ENCODE results near the gene TBC1D9B. TPM values are rescaled to one million over a fixed set of nuclear protein-coding genes. Genes with fewer than 3 reads are reported as not detected.
"Not testable (repeated sequence)": the region's sequence is repeated elsewhere in the genome, so short reads cannot be mapped to it uniquely, and the experiment has no call there.

The TBC1D9B gene
- total and polyA plus RNA-seq, 4 donors: 32.1 to 120 (median 75.1) TPM

DNA sequence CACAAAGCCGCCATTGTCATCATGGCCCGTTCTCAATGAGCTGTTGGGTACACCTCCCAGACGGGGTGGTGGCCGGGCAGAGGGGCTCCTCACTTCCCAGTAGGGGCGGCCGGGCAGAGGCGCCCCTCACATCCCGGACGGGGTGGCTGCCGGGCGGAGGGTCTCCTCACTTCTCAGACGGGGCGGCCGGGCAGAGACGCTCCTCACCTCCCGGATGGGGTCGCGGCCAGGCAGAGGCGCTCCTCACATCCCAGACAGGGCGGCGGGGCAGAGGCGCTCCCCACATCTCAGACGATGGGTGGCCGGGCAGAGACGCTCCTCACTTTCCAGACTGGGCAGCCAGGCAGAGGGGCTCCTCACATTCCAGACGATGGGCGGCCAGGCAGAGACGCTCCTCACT is 72.8 kb downstream of the TBC1D9B start:
- ATAC-seq (ENCODE audit: low FRiP score); DNase-seq; H3K9me3 ChIP-seq (ENCODE audit: control insufficient read depth, low read length); H3K4me3 ChIP-seq (ENCODE audit: low read length in 2 of 2); H3K4me1 ChIP-seq (ENCODE audit: control insufficient read depth in 1 of 2, insufficient read depth in 2 of 2, low read length in 2 of 2); intact Hi-C loops (cut with DNase I); H3K27me3 ChIP-seq (ENCODE audit: control insufficient read depth in 1 of 2, insufficient read depth in 2 of 2, low read length in 1 of 2); H3K27ac ChIP-seq (ENCODE audit: low read depth in 1 of 2, low read length in 2 of 2): not testable (repeated sequence)
- H3K36me3 ChIP-seq (ENCODE audit: control insufficient read depth in 1 of 2, insufficient read depth in 2 of 2, low read length in 1 of 2): peaks cover 4 to 25% of the 10 kb centered on the region in 2 donors
- WGBS, 2 donors: 93 to 94% methylated on average over 20 to 25 of the region's 28 CpGs

DNA sequence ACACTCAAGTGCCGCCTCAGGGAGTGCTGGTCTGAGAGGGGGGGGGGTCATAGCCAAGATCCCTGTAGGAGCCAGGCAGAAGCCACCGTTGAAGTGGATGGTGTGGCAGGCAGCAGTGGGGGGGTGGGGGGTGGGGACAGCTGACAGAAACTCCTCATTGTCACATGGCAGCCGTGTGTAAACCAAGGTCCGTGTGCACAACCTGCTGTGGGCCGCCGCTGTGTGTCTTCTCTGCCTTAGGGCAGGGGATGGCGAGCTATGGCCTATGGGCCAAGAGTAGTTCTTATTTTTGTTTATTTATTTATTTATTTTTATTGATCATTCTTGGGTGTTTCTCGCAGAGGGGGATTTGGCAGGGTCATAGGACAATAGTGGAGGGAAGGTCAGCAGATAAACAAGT is 73.6 kb downstream of the TBC1D9B start:
- no peaks in the 10 kb centered on the region for H3K9me3 ChIP-seq (ENCODE audit: control insufficient read depth, low read length)
- no peaks in the 10 kb centered on the region for H3K27me3 ChIP-seq (ENCODE audit: control insufficient read depth in 1 of 2, insufficient read depth in 2 of 2, low read length in 1 of 2)
- no peak for ATAC-seq (ENCODE audit: low FRiP score)
- peaks cover 4 to 25% of the 10 kb centered on the region in 2 donors for H3K36me3 ChIP-seq (ENCODE audit: control insufficient read depth in 1 of 2, insufficient read depth in 2 of 2, low read length in 1 of 2)
- 87 to 90% methylated on average over 8 of the region's 8 CpGs for WGBS, 2 donors
- no peaks in the 10 kb centered on the region for H3K4me1 ChIP-seq (ENCODE audit: control insufficient read depth in 1 of 2, insufficient read depth in 2 of 2, low read length in 2 of 2)
- no peak overlapping the region for H3K27ac ChIP-seq (ENCODE audit: low read depth in 1 of 2, low read length in 2 of 2)
- intact Hi-C loops (cut with DNase I): no loop called here
- DNase-seq: no peak
- no peak overlapping the region for H3K4me3 ChIP-seq (ENCODE audit: low read length in 2 of 2)

DNA sequence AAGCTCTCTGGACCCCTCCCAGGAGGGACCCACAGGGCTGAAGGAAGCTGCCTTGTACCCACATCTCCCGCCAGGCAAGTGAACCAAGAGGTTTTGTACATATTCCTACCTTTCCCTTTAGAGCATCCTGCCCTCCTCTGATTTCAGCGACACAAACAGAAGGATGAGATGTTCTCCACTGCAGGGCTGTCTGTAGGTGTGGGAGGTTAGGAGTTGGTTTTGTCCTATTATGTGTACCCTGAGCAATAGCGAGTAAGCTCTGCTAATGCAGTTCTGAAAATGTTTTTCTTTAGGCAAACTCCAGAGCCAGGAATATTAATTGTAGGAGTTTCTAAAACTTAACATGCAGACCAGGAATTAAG is 74.0 kb downstream of the TBC1D9B start:
- Histone ChIP-seq H3K9me3 (ENCODE audit: control insufficient read depth, low read length) (no peaks in the 10 kb centered on the region), H3K4me1 (ENCODE audit: control insufficient read depth in 1 of 2, insufficient read depth in 2 of 2, low read length in 2 of 2) (no peaks in the 10 kb centered on the region), H3K36me3 (ENCODE audit: control insufficient read depth in 1 of 2, insufficient read depth in 2 of 2, low read length in 1 of 2) (peaks cover 4 to 25% of the 10 kb centered on the region in 2 donors), H3K27ac (ENCODE audit: low read depth in 1 of 2, low read length in 2 of 2) (no peak overlapping the region), H3K27me3 (ENCODE audit: control insufficient read depth in 1 of 2, insufficient read depth in 2 of 2, low read length in 1 of 2) (no peaks in the 10 kb centered on the region), H3K4me3 (ENCODE audit: low read length in 2 of 2) (no peak overlapping the region)
- intact Hi-C loops (cut with DNase I): no loop called here
- DNase-seq (no peak), ATAC-seq (ENCODE audit: low FRiP score) (no peak)
- WGBS, 2 donors: 95 to 96% methylated on average over 3 of the region's 3 CpGs

DNA sequence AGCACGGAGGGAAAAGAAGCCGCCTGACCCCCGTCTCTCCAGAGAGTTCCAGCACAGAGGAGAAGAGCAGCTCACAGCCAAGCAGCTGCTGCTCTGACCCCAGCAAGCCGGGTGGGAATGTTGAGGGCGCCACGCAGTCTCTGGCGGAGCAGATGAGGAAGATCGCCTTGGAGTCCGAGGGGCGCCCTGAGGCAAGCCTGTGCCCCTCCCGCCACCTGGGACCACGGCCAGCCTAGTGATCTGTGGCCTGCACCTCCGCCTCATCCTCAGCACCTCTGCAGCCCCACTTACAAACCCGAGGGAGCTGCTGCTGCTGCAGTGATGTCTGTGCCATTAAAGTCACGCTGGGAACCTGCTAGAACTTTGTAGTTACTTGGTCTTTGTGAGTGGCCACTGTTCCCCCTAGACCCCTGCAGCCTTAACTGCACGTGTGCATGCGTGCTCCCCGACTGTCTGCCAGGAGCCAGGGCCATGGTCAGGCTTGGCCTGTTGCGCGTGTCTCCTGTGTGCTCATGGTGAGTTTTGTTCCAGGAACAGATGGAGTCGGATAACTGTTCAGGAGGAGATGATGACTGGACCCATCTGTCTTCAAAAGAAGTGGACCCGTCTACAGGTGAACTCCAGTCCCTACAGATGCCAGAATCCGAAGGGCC is 74.5 kb downstream of the TBC1D9B start:
- no peak overlapping the region for H3K27ac ChIP-seq (ENCODE audit: low read depth in 1 of 2, low read length in 2 of 2)
- 88% methylated on average over 23 of the region's 23 CpGs for WGBS, 2 donors
- H3K4me3 ChIP-seq (ENCODE audit: low read length in 2 of 2): no peak overlapping the region
- H3K9me3 ChIP-seq (ENCODE audit: control insufficient read depth, low read length): no peaks in the 10 kb centered on the region
- ATAC-seq (ENCODE audit: low FRiP score) (no peak), DNase-seq (no peak)
- intact Hi-C loops (cut with DNase I): no loop called here
- H3K27me3 ChIP-seq (ENCODE audit: control insufficient read depth in 1 of 2, insufficient read depth in 2 of 2, low read length in 1 of 2): no peaks in the 10 kb centered on the region
- no peaks in the 10 kb centered on the region for H3K4me1 ChIP-seq (ENCODE audit: control insufficient read depth in 1 of 2, insufficient read depth in 2 of 2, low read length in 2 of 2)
- H3K36me3 ChIP-seq (ENCODE audit: control insufficient read depth in 1 of 2, insufficient read depth in 2 of 2, low read length in 1 of 2): peaks cover 4 to 25% of the 10 kb centered on the region in 2 donors

DNA sequence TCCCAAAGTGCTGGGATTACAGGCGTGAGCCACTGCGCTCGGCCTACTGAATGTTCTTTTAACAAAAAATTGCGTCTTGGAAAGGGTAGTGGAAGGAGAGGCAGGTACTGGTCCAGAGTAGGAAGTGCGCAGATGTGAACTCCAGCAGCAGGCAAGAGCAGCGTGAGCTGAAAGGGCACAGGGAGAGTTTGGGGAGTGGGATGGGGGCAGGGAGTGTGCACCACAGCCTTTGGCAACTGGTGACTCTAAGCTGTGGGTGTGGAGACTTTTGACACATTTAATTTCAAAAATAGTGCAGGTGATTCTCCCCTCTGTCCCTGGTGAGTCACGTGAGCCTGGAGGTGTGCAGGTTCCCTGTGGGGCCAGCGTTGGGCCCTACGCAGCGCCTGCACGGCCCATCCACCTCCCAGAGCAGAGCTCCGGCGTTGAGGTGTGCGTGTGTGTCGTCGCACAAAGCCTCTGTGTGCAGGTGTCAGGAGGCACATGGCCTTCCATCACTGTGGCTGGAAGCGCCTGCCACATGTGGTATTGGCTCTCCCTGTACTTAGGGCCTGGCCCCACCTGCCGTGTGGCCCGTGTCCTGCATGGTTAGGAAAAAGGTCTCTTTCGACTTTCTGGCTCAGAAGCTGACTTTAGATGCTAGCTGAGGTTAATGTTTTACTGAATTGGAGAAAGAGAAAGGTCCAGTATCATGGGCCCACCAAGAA is 75.5 kb downstream of the TBC1D9B start:
- Histone ChIP-seq H3K27ac (ENCODE audit: low read depth in 1 of 2, low read length in 2 of 2) (no peak overlapping the region), H3K27me3 (ENCODE audit: control insufficient read depth in 1 of 2, insufficient read depth in 2 of 2, low read length in 1 of 2) (no peaks in the 10 kb centered on the region), H3K4me3 (ENCODE audit: low read length in 2 of 2) (no peak overlapping the region), H3K9me3 (ENCODE audit: control insufficient read depth, low read length) (no peaks in the 10 kb centered on the region), H3K36me3 (ENCODE audit: control insufficient read depth in 1 of 2, insufficient read depth in 2 of 2, low read length in 1 of 2) (peaks cover 4 to 24% of the 10 kb centered on the region in 2 donors), H3K4me1 (ENCODE audit: control insufficient read depth in 1 of 2, insufficient read depth in 2 of 2, low read length in 2 of 2) (no peaks in the 10 kb centered on the region)
- DNase-seq: no peak
- 90 to 92% methylated on average over 20 of the region's 20 CpGs for whole genome bisulfite sequencing, 2 donors
- peak; percentile 13 for ATAC-seq (ENCODE audit: low FRiP score)
- intact Hi-C loops (cut with DNase I): no loop called here

- DNase-seq: no peak
- 95% methylated on average over 7 of the region's 7 CpGs for WGBS, 2 donors
- Histone ChIP-seq H3K4me3 (ENCODE audit: low read length in 2 of 2) (no peak overlapping the region), H3K4me1 (ENCODE audit: control insufficient read depth in 1 of 2, insufficient read depth in 2 of 2, low read length in 2 of 2) (no peaks in the 10 kb centered on the region), H3K36me3 (ENCODE audit: control insufficient read depth in 1 of 2, insufficient read depth in 2 of 2, low read length in 1 of 2) (peaks cover 7 to 18% of the 10 kb centered on the region in 2 donors), H3K9me3 (ENCODE audit: control insufficient read depth, low read length) (no peaks in the 10 kb centered on the region), H3K27me3 (ENCODE audit: control insufficient read depth in 1 of 2, insufficient read depth in 2 of 2, low read length in 1 of 2) (no peaks in the 10 kb centered on the region), H3K27ac (ENCODE audit: low read depth in 1 of 2, low read length in 2 of 2) (no peak overlapping the region)
- intact Hi-C loops (cut with DNase I): no loop called here
- ATAC-seq (ENCODE audit: low FRiP score): no peak
Measured at GRCh38 chr5:179830818-179831468, 76.8 kb downstream of the TBC1D9B start.

- WGBS, 2 donors: 84% methylated on average over 7 of the region's 7 CpGs
- ATAC-seq (ENCODE audit: low FRiP score) (no peak), DNase-seq (no peak)
- Histone ChIP-seq H3K27ac (ENCODE audit: low read depth in 1 of 2, low read length in 2 of 2) (no peak overlapping the region), H3K4me3 (ENCODE audit: low read length in 2 of 2) (no peak overlapping the region), H3K4me1 (ENCODE audit: control insufficient read depth in 1 of 2, insufficient read depth in 2 of 2, low read length in 2 of 2) (no peaks in the 10 kb centered on the region), H3K9me3 (ENCODE audit: control insufficient read depth, low read length) (no peaks in the 10 kb centered on the region), H3K27me3 (ENCODE audit: control insufficient read depth in 1 of 2, insufficient read depth in 2 of 2, low read length in 1 of 2) (no peaks in the 10 kb centered on the region), H3K36me3 (ENCODE audit: control insufficient read depth in 1 of 2, insufficient read depth in 2 of 2, low read length in 1 of 2) (peaks cover 7 to 21% of the 10 kb centered on the region in 2 donors)
- intact Hi-C loops (cut with DNase I): no loop called here
Measured at GRCh38 chr5:179829732-179830435, 77.8 kb downstream of the TBC1D9B start.

GRCh38 chr5:179828756-179829421 is 78.8 kb downstream of the TBC1D9B start:
- no peaks in the 10 kb centered on the region for H3K9me3 ChIP-seq (ENCODE audit: control insufficient read depth, low read length)
- no peak overlapping the region for H3K4me3 ChIP-seq (ENCODE audit: low read length in 2 of 2)
- DNase-seq (no peak), ATAC-seq (ENCODE audit: low FRiP score) (no peak)
- no peaks in the 10 kb centered on the region for H3K4me1 ChIP-seq (ENCODE audit: control insufficient read depth in 1 of 2, insufficient read depth in 2 of 2, low read length in 2 of 2)
- H3K36me3 ChIP-seq (ENCODE audit: control insufficient read depth in 1 of 2, insufficient read depth in 2 of 2, low read length in 1 of 2): peaks cover 7 to 21% of the 10 kb centered on the region in 2 donors
- H3K27ac ChIP-seq (ENCODE audit: low read depth in 1 of 2, low read length in 2 of 2): no peak overlapping the region
- intact Hi-C loops (cut with DNase I): no loop called here
- 91 to 92% methylated on average over 3 of the region's 3 CpGs for WGBS, 2 donors
- no peaks in the 10 kb centered on the region for H3K27me3 ChIP-seq (ENCODE audit: control insufficient read depth in 1 of 2, insufficient read depth in 2 of 2, low read length in 1 of 2)

Measured in aorta (tissue), 5 donors.